HEK293T (cell line): ENCODE results near the gene EPB41L2.

Experiments used
- BHLHE40 ChIP-seq: fragments of 450-650 bp; IDR thresholded peaks from 2 replicates; pipeline ENCODE4 v1.6.1; 2016; ENCODE audit warnings: mild to moderate bottlenecking, moderate library complexity, borderline replicate concordance
- ELF4 ChIP-seq: fragments of 450-650 bp; IDR thresholded peaks from 2 replicates; pipeline ENCODE4 v1.6.1; 2017; ENCODE audit warnings: antibody characterized with exemption
- FOXA1 ChIP-seq: fragments of 450-650 bp; IDR thresholded peaks from 2 replicates; pipeline ENCODE4 v1.6.1; 2016; ENCODE audit warnings: mild to moderate bottlenecking
- FOXK2 ChIP-seq: fragments of 450-650 bp; IDR thresholded peaks from 2 replicates; pipeline ENCODE4 v1.6.1; 2016; ENCODE audit warnings: mild to moderate bottlenecking
- FOXM1 ChIP-seq: fragments of 450-650 bp; IDR thresholded peaks from 2 replicates; pipeline ENCODE4 v1.6.1; 2017; ENCODE audit warnings: mild to moderate bottlenecking, borderline replicate concordance
- HDGF ChIP-seq: fragments of 450-650 bp; IDR thresholded peaks from 2 replicates; pipeline ENCODE4 v1.6.1; 2017; ENCODE audit warnings: antibody characterized with exemption, borderline replicate concordance
- SP1 ChIP-seq: fragments of 450-650 bp; IDR thresholded peaks from 2 replicates; pipeline ENCODE4 v1.6.1; 2017

GRCh38 chr6:130851026-130851425 lies 212.0 kb downstream of the EPB41L2 start:
- TF ChIP-seq BHLHE40 (no peak), HDGF (no peak), FOXM1 (no peak), FOXA1 (no peak), ELF4 (no peak), SP1 (no peak), FOXK2 (no peak)
